ENCODE data around the gene KRT28. TPM values are rescaled to one million over a fixed set of nuclear protein-coding genes. Genes with fewer than 3 reads are reported as not detected.
A peak's percentile ranks its signal among the peaks of the same experiment; 100 is the strongest.

Gene KRT28, protein sequence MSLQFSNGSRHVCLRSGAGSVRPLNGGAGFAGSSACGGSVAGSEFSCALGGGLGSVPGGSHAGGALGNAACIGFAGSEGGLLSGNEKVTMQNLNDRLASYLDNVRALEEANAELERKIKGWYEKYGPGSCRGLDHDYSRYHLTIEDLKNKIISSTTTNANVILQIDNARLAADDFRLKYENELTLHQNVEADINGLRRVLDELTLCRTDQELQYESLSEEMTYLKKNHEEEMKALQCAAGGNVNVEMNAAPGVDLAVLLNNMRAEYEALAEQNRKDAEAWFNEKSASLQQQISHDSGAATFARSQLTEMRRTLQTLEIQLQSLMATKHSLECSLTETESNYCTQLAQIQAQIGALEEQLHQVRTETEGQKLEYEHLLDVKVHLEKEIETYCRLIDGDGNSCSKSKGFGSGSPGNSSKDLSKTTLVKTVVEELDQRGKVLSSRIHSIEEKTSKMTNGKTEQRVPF
- total RNA-seq = not detected

DNA sequence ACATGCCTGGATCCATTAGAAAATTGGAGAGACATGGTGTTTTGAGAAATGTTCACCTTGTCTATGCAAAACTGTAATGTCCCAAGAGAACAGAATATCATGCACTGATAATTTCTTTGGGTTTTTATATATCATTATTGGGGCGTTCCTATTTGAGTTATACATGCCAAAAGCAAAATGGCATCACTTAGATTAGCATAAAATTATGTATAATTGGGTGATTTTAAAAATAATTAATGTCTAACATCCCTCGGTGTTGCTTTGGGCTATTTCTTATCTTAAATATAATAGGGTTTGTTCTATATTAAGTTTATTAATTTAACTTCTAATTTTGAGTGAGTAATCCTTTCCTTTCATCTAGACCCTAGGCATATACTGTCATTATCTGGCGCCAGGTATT, at the start of gene KRT28:
TSS of gene KRT28 (minus strand) at position 101 of the 400 bp plus-strand sequence. CDS start at position 35, 66 bp downstream.
- DNase-seq (ENCODE audit: low spot score) (no peak), ATAC-seq (no peak)
- intact Hi-C loops (cut with DNase I) = loop anchor here (10.0 kb wide), 2 partner anchors 105 to 185 kb away; no protein-coding TSS in a partner anchor

DNA sequence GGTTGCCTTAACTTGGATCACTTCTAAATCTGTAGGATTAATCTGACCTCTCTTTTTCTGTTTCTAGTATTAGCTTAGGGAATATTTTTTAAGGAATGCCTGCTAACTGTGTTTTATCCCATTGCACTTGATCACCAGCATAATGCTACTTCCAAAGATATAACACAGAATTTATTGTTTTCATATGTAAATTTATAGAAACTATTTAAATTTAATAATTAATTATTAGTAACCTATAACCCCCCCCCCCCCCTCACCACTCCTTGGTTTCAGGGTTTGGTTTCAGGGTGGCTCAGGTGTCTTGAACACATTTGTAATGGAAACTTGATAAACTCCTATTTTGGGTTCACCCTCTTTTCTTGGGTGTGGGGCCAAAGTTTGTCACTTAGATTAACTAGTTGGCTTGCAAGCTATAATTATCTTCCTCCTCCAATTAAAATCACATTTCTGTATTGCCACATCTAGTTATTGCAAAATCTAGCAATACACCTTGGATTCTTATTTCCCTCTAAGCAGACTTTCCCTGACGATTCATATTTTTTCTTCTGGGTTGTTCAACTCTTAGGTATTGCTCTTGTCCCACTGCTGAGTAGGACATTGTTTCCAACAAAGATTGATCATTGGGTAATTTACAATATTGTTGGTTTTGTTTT, 49.0 kb upstream of the KRT28 start:
- DNase-seq (ENCODE audit: low spot score) (no peak), ATAC-seq (no peak)
- intact Hi-C loops (cut with DNase I) = no loop called here

DNA sequence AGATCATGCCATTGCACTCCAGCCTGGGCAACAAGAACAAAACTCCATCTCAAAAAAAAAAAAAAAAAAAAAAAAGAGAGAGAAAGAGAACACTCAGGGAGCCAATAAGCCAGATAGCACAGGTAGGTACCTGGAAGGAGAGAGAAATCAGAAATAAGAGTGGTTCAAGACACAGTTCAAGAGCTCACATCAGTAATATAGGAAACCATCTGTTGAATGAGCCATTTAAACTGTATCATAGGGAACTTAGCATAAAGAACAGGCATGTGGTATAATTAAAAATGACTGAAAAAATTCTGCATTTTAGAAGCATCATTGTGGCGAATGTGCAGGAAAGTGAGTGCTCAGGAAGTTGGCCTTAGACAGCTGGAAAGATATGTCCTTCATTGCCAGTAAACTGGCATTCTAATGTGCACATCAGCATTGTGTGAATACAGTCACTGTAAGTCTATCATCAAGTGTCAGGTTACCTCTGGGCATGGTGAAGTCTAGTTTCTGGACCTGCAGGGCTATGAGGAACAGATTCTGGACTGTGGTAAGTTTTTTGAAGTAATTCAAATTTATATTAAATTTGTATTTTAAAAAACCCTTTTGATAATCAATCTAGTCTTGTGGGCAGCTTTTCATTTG, 46.9 kb upstream of the KRT28 start:
- DNase-seq (ENCODE audit: low spot score) (no peak), ATAC-seq (no peak)
- intact Hi-C loops (cut with DNase I) = no loop called here

DNA sequence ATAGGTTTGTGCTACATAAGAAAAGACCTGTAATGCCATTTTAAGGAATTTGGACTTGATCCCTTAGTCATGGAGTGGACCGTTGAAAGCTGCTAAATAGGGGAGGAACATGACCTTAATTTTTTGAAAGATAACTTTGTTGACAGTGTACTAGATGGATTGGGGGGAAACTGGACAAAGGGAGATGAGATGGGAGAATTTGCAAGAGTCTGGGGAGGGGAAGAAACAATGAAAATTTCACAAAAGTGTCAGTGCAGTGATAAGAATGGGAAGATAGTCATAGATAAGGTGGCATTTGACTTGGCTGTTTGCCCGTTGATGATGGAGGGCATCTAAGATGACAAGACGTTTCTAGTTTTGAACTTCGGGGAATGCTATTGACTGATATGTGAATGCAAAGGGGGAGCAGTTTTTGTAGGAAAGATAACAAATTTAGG, 44.9 kb upstream of the KRT28 start:
- intact Hi-C loops (cut with DNase I) = no loop called here
- no peak for DNase-seq (ENCODE audit: low spot score)
- ATAC-seq = no peak

DNA sequence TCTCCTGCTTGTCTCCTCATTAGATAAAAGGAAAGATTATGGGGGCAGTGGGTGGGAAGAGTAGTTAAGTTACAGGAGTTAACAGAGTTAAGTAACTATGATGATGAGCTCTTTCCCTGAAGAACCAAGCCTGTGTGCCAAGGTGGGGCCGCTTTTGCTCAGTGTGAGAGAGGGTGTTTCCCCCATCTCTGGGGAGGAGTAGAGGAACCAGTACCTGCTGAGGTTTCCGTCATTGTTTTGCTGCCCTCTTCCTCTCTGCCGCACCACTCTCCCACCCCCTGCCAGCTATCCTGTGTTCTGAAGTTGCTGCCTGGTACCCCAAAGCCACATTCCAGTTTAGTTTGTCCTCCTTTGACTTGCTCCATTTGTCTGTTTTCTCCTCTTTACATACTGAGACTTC, 43.5 kb upstream of the KRT28 start:
- intact Hi-C loops (cut with DNase I) = no loop called here
- ATAC-seq (no peak), DNase-seq (ENCODE audit: low spot score) (no peak)

DNA sequence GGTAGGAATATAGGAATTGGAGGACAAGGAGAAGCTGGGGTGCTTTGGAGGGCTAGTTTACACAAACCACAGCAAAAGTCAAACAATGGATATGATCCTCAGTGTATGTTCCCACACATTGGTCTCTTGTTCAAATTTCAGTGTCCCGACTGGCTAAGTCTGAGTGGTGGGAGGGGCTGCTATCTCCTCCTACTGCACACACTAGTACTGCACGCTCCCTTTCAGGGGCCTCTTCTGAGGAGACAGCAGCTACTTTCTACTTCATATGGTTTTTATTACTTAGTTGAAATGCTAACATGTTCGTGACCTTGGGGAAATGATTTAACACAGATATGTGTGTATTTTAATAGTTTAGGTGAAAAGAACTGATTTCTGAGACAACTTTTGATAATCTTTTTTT, 41.5 kb upstream of the KRT28 start:
- intact Hi-C loops (cut with DNase I) = no loop called here
- ATAC-seq (no peak), DNase-seq (ENCODE audit: low spot score) (no peak)

DNA sequence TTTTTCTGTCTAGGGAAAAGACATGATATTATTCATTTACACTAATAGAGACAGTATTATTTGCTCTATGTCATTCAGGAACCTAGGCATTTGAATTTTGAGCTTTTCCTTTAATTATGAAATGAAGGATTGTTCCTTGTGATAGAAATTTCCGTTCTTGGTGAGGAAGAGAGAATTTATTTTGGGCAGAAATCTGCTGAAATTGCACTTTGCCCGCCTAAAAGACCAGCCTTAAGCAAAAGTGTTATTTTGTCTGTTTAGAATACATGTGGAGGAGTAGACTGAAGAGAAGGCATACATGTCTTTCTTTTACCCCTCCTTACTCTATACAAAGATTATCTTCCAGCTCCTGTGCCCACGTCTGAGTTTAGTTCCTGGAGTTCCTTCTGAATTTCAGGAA, 39.4 kb upstream of the KRT28 start:
- intact Hi-C loops (cut with DNase I) = no loop called here
- ATAC-seq (no peak), DNase-seq (ENCODE audit: low spot score) (no peak)

DNA sequence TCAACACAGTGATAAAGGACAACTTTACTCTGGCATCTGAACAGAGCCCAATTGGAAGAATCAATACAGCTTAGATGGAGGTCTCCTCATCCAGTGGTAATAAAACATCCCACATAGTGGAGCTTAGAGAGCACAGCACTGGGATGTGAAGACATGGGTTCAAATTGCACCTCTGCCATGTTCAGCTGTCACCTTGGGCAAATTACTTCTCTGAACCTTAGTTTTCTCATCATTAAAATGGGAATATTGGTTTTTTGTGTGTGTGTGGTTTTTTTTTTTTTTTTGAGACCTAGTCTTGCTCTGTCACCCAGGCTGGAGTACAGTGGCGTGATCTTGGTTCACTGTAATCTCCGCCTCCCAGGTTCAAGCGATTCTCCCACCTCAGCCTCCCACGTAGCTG, 36.3 kb upstream of the KRT28 start:
- ATAC-seq = no peak
- no peak for DNase-seq (ENCODE audit: low spot score)
- intact Hi-C loops (cut with DNase I) = no loop called here

DNA sequence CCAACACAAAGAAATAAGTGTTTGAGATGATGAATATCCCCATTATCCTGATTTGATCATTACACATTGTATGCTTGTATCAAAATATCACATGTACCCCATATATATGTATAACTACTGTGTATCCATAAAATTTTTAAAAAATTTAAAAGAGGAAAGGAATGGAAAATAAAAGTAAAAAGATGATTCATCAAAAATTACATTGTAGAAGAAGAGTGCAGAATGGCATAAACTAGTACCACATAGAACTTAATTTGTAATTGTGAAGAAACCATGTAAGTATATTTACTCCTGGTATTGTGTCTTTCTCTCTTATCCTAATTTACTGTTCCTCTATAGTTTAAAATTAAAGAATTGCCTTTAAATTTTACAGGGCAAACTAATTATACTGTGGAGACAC, 34.1 kb upstream of the KRT28 start:
- no peak for DNase-seq (ENCODE audit: low spot score)
- intact Hi-C loops (cut with DNase I) = no loop called here
- ATAC-seq = no peak

DNA sequence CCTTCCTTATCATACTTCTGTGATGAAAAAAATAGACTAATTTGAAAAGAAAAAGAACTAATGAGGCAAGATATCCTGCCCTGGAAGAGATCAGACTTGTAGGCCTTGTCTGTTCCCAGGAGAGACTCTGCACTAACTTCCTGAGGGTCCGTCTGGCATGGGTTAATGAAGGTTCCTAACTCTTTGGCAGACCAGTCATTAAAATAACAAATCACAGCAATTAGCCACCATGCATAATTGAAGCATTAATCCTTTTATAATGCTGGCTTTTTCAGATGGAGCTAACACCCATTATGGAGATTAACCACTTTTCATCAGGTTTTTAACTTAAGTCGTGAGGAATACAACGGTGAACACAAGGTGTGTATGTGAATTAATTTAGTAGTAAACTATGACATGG, 33.1 kb upstream of the KRT28 start:
- ATAC-seq (no peak), DNase-seq (ENCODE audit: low spot score) (no peak)
- intact Hi-C loops (cut with DNase I) = no loop called here

DNA sequence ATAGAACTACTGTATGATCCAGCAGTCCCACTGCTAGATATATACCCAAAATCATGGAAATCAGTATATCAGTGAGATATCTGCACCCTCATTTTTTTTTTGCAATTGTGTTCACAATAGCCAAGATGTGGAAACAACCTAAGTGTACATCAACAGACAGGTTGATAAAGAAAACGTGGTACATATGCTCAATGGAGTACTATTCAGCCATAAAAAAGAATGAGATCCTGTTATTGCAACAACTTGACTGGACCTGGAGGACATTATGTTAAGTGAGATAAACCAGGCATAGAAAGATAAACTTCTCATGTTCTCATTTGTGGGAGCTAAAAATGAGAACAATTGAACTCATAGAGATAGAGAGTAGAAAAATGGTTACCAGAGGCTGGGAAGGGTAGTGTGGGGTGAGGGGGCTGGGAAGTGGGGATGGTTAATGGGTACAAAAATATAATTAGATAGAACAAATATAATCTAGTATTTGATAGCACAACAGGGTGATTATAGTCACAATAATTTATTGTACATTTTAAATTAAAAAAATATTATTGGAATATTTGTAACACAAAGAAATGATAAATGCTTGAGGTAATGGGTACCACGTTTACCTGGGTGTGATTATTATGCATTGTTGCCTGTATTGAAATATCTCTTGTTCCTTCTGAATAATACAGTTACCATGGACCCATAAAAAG, 30.5 kb upstream of the KRT28 start:
- intact Hi-C loops (cut with DNase I) = no loop called here
- DNase-seq (ENCODE audit: low spot score) = no peak
- ATAC-seq = no peak

DNA sequence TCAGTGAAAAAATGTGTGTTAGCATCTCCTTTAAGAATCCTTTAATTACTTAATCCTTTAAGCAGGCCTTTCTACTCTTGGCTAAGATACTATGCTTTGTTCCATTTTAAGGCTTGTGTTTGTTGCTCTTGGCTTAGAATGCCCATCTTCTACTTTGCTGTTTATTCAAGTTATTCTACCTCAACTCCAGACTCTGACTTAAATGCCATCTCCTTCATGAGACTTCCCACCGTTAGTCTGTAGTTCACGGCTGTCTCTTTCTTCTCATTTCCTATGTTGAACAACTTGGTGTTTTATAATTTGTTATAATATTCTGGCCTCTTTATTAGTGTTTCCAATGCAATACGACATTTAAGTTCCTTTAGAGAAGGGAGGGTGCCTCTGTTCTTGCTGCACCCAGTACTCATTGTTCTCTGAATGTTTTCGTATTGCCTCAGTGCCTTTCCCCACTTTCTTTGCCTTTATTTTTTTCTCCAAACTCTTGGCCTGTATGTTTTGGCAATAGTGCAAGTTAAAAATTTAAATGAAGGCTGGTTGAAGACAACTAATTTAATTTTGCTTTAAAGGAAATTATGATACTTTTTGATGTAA, 28.8 kb upstream of the KRT28 start:
- DNase-seq (ENCODE audit: low spot score) (no peak), ATAC-seq (peak; percentile 92)
- intact Hi-C loops (cut with DNase I) = no loop called here

DNA sequence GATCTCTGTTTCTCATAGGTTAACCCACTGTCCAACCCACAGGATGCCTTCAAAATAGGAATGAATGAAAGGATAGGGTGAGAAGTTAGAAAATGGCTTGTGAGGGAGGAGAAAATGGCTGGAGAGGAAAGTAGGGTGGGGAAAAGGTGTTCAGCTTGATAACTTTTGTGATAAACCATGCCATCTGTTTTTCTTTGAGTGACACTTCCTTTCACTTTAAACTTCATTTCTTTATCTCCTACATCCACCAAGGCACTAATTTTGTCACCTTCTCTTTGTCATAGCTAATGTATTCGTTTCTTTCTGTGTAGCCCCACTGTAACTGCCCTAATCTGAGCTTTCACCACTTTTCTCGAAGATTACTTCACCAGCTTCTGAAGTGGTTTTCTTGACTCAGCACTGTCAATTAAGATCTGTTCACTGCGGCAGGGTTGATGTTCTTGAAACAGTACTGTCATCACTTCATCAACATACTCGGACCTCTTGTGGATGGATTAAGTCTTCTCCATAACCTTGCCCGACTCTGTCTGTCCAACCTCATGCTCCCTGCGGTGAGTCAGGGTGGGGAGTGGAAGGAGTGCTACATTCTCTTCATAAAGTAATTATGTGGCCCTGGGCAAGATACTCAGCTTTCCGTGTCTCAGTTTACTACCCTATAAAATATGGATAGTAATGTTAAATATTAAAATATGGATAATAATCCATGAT, 28.1 kb upstream of the KRT28 start:
- ATAC-seq (peak; percentile 96), DNase-seq (ENCODE audit: low spot score) (no peak)
- intact Hi-C loops (cut with DNase I) = no loop called here

DNA sequence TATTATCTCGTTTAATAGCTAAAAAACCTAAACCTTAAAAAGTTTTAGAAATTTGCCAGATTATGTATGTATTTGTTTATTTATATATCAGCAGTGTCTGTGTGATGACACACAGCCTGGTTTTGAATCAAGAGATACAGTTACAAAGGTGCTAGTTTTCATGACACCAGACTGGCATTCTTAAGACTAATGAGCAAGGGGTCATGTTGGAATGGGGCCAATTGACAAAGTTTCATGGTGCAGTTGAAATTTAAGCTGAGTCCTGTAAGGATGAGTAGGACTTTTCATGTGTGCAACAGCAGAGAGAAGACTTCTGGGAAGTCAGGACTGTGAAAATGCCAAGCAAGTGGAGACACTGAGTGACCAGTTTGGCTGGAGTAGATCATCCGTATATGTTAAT, 25.8 kb upstream of the KRT28 start:
- intact Hi-C loops (cut with DNase I) = no loop called here
- DNase-seq (ENCODE audit: low spot score) (no peak), ATAC-seq (no peak)

DNA sequence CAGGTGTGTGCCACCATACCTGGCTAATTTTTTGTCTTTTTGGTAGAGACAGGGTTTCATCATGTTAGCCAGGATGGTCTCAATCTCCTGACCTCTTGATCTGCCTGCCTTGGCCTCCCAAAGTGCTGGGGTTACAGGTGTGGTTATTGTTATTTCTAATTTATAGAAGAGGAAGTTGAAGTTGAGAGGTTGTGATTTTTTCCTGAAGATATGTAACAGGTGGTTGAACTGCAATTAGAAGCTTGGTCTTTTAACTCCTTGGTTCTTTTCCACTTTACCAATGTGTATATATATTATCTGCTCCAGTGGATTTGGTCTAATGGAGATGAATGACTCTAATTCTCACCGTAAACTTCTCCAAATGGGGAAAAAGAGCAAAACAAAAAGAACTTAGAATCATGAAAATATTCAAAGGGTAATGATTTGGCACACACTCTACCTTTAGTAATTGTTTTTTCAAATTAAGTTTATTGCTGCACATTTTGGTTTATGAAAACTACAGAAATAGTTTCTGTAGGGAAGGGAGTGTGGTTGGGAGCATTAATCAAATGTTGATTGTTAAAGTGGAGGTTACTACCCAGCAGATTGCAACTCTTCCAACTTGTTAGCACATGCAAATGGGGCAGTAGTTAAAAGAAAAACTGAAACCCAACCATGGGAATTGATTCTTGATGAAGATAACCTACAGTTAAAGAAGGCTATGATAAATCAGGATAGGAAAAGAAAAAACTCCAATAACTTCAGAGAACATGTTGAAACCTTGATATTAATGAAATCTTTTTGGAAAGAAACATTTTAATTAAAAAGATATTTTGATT, 24.5 kb upstream of the KRT28 start:
- intact Hi-C loops (cut with DNase I) = no loop called here
- ATAC-seq = no peak
- no peak for DNase-seq (ENCODE audit: low spot score)

DNA sequence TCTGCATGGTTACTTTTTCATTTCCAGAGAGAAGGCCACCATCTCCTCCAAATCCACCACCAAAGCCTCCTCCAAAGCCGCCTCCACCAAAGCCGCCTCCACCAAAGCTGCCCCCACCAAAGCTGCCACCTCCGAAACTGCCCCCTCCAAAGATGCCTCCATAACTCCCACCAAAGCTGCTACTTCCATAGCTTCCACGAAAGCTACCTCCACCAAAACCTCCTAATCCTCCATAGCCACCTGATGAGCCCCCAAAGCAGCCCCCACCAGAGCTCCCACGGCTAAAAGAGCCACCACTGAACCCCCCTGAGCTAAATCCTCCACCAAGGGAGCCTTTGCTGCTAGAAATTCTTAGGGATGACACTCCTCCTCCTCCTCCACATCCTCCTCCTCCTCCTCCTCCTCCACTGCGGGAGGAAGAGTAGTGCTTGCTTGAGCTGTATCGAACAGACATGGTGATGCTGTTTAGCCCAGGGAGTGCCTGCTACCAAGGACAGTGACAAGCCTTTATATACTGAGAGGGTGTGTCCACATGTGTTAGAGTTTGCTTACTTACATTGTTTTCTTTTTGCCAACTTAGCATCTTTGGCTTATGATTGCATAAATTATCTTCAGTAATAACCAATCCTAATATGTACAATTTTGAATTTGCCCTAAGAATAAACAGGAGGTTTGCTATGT, 22.5 kb upstream of the KRT28 start, which contains the start of gene KRT10:
TSS of gene KRT10 (minus strand) at position 483 of the 681 bp plus-strand sequence. CDS start at position 454, 29 bp downstream.
- intact Hi-C loops (cut with DNase I) = no loop called here
- DNase-seq (ENCODE audit: low spot score) = no peak

DNA sequence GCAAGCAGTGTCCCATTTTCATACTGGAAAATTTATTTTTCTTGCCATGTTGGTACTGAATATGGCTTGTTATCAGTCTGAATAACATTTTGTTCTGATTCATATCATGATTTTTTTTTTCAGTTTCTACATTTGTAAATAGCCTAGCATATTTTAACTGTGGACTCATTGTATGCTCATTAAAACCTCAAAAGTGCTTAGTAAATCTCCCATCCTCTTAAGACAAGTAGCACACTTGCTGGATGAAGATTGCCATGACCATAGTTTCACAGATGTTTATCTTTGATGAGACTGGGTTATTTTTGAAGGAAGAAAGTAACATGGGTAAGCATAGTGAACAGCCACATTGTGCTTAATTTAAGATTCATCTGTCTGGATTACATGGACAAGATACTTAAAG, 21.8 kb upstream of the KRT28 start:
- no peak for ATAC-seq
- intact Hi-C loops (cut with DNase I) = no loop called here
- no peak for DNase-seq (ENCODE audit: low spot score)

More for the DNA sequence above, 22.5 kb upstream of the KRT28 start, which contains the start of gene KRT10:
- ATAC-seq = no peak

Data from sciatic nerve (tissue), 2 donors.